Stimulated activated naive CD8-positive, alpha-beta T cell treated with anti-CD3 and anti-CD28 coated beads, Interleukin-15, amount 100 ng/mL, for 72 hours (primary cell): Measurements from ENCODE around the gene ANO1.

ENCODE experiments used
- ATAC-seq: fragments of 150-1000 bp; cut with Tn5 transposase; 2 replicates; pipeline ENCODE4 v1.10.0; 2021; ENCODE audit warnings: mild to moderate bottlenecking, moderate library complexity
- DNase-seq, 2 donors: peaks; one replicate each; pipeline ENCODE4 v3.0.0; 2021 to 2022
- H3K27ac Mint-ChIP-seq, 2 donors: one replicate each; pipeline ENCODE4 v1.8.0; 2022; ENCODE audit warnings: mild to moderate bottlenecking in 2 of 2, mixed read lengths in 2 of 2, moderate library complexity in 2 of 2
- H3K27me3 Mint-ChIP-seq: one replicate; pipeline ENCODE4 v1.8.0; 2022; ENCODE audit warnings: mixed read lengths
- H3K4me1 Mint-ChIP-seq: one replicate; pipeline ENCODE4 v1.8.0; 2022; ENCODE audit warnings: mild to moderate bottlenecking, mixed read lengths
- H3K4me3 Mint-ChIP-seq, 2 donors: one replicate each; pipeline ENCODE4 v1.8.0; 2022; ENCODE audit warnings: mild to moderate bottlenecking in 2 of 2, mixed read lengths in 2 of 2, moderate library complexity in 1 of 2
- H3K9me3 Mint-ChIP-seq, 2 donors: one replicate each; pipeline ENCODE4 v1.8.0; 2022; ENCODE audit warnings: mixed read lengths in 2 of 2

ANO1 gene

GRCh38 chr11:70180906-70181305 lies 102.8 kb downstream of the ANO1 start:
- ATAC-seq = no peak

GRCh38 chr11:70182266-70182665 lies 104.1 kb downstream of the ANO1 start:
- Mint-ChIP-seq H3K27ac (no peak overlapping the region), H3K27me3 (no peaks in the 10 kb centered on the region), H3K4me3 (no peak overlapping the region), H3K9me3 (no peaks in the 10 kb centered on the region), H3K4me1 (no peaks in the 10 kb centered on the region)
- no peak for ATAC-seq
- no peak for DNase-seq

More at GRCh38 chr11:70180906-70181305, 102.8 kb downstream of the ANO1 start:
- H3K27ac Mint-ChIP-seq = no peak overlapping the region
- H3K27me3 Mint-ChIP-seq = no peaks in the 10 kb centered on the region
- no peak overlapping the region for H3K4me3 Mint-ChIP-seq
- H3K9me3 Mint-ChIP-seq = no peaks in the 10 kb centered on the region
- no peaks in the 10 kb centered on the region for H3K4me1 Mint-ChIP-seq
- no peak for DNase-seq

GRCh38 chr11:70183032-70183431 lies 104.9 kb downstream of the ANO1 start:
- Mint-ChIP-seq H3K4me1 (no peaks in the 10 kb centered on the region), H3K4me3 (no peak overlapping the region), H3K9me3 (no peaks in the 10 kb centered on the region), H3K27me3 (no peaks in the 10 kb centered on the region), H3K27ac (no peak overlapping the region)
- DNase-seq = no peak
- ATAC-seq = no peak

- Mint-ChIP-seq H3K27ac (no peak overlapping the region), H3K9me3 (no peaks in the 10 kb centered on the region), H3K4me1 (no peaks in the 10 kb centered on the region), H3K4me3 (no peak overlapping the region), H3K27me3 (no peaks in the 10 kb centered on the region)
- no peak for ATAC-seq
- DNase-seq = no peak
These were observed 105.5 kb downstream of the ANO1 start for GRCh38 chr11:70183483-70184176.

- no peaks in the 10 kb centered on the region for H3K4me1 Mint-ChIP-seq
- no peak overlapping the region for H3K27ac Mint-ChIP-seq
- DNase-seq = no peak
- ATAC-seq = no peak
- H3K27me3 Mint-ChIP-seq = no peaks in the 10 kb centered on the region
- H3K9me3 Mint-ChIP-seq = no peaks in the 10 kb centered on the region
- no peak overlapping the region for H3K4me3 Mint-ChIP-seq
These were observed 106.3 kb downstream of the ANO1 start for GRCh38 chr11:70184396-70184795.

GRCh38 chr11:70185348-70186055 lies 107.4 kb downstream of the ANO1 start:
- ATAC-seq (no peak), DNase-seq (no peak)
- H3K27me3 Mint-ChIP-seq = no peaks in the 10 kb centered on the region
- no peaks in the 10 kb centered on the region for H3K4me1 Mint-ChIP-seq
- no peak overlapping the region for H3K4me3 Mint-ChIP-seq
- H3K9me3 Mint-ChIP-seq = no peaks in the 10 kb centered on the region
- no peak overlapping the region for H3K27ac Mint-ChIP-seq

- peaks cover 5% of the 10 kb centered on the region for H3K27me3 Mint-ChIP-seq
These were observed 108.3 kb downstream of the ANO1 start for GRCh38 chr11:70186420-70186819.

GRCh38 chr11:70186936-70187335 lies 108.8 kb downstream of the ANO1 start:
- ATAC-seq = no peak
- peaks cover 4% of the 10 kb centered on the region for H3K4me1 Mint-ChIP-seq
- H3K27me3 Mint-ChIP-seq = peaks cover 8% of the 10 kb centered on the region
- no peaks in the 10 kb centered on the region for H3K9me3 Mint-ChIP-seq
- no peak overlapping the region for H3K27ac Mint-ChIP-seq
- DNase-seq = no peak
- no peak overlapping the region for H3K4me3 Mint-ChIP-seq

More at GRCh38 chr11:70186420-70186819, 108.3 kb downstream of the ANO1 start:
- peaks cover 3% of the 10 kb centered on the region for H3K4me1 Mint-ChIP-seq
- no peak overlapping the region for H3K4me3 Mint-ChIP-seq
- no peak overlapping the region for H3K27ac Mint-ChIP-seq
- DNase-seq (no peak), ATAC-seq (no peak)
- H3K9me3 Mint-ChIP-seq = no peaks in the 10 kb centered on the region

GRCh38 chr11:70187771-70188170 lies 109.7 kb downstream of the ANO1 start:
- Mint-ChIP-seq H3K27me3 (peaks cover 12% of the 10 kb centered on the region), H3K4me1 (peaks cover 4% of the 10 kb centered on the region), H3K9me3 (no peaks in the 10 kb centered on the region), H3K27ac (no peak overlapping the region), H3K4me3 (no peak overlapping the region)
- ATAC-seq (no peak), DNase-seq (no peak)

GRCh38 chr11:70189622-70190021 lies 111.5 kb downstream of the ANO1 start:
- DNase-seq (no peak), ATAC-seq (no peak)
- H3K4me1 Mint-ChIP-seq = peaks cover 4% of the 10 kb centered on the region
- H3K27ac Mint-ChIP-seq = no peak overlapping the region
- H3K9me3 Mint-ChIP-seq = no peaks in the 10 kb centered on the region
- no peak overlapping the region for H3K4me3 Mint-ChIP-seq
- H3K27me3 Mint-ChIP-seq = peaks cover 14% of the 10 kb centered on the region

GRCh38 chr11:70191495-70192140 lies 113.5 kb downstream of the ANO1 start:
- ATAC-seq = peak; percentile 83

GRCh38 chr11:70192666-70193410 lies 114.7 kb downstream of the ANO1 start:
- Mint-ChIP-seq H3K4me3 (no peak overlapping the region), H3K27ac (no peak overlapping the region)

More at GRCh38 chr11:70191495-70192140, 113.5 kb downstream of the ANO1 start:
- Mint-ChIP-seq H3K4me1 (peaks cover 4% of the 10 kb centered on the region), H3K27me3 (peaks cover 14% of the 10 kb centered on the region), H3K9me3 (no peaks in the 10 kb centered on the region), H3K27ac (no peak overlapping the region), H3K4me3 (no peak overlapping the region)
- DNase-seq = peak; percentile 66

GRCh38 chr11:70193411-70194292 lies 115.5 kb downstream of the ANO1 start:
- no peak overlapping the region for H3K4me3 Mint-ChIP-seq
- H3K9me3 Mint-ChIP-seq = no peaks in the 10 kb centered on the region
- H3K27me3 Mint-ChIP-seq = peaks cover 14% of the 10 kb centered on the region
- no peak overlapping the region for H3K27ac Mint-ChIP-seq
- ATAC-seq = no peak
- H3K4me1 Mint-ChIP-seq = peaks cover 4% of the 10 kb centered on the region
- DNase-seq = no peak

More at GRCh38 chr11:70192666-70193410, 114.7 kb downstream of the ANO1 start:
- ATAC-seq = no peak
- Mint-ChIP-seq H3K4me1 (peaks cover 4% of the 10 kb centered on the region), H3K27me3 (peaks cover 14% of the 10 kb centered on the region), H3K9me3 (no peaks in the 10 kb centered on the region)
- no peak for DNase-seq

- Mint-ChIP-seq H3K4me1 (peaks cover 4% of the 10 kb centered on the region), H3K4me3 (no peak overlapping the region), H3K27ac (no peak overlapping the region), H3K9me3 (no peaks in the 10 kb centered on the region), H3K27me3 (peaks cover 14% of the 10 kb centered on the region)
- ATAC-seq (no peak), DNase-seq (no peak)
These were observed 117.0 kb downstream of the ANO1 start for GRCh38 chr11:70194792-70195791.
